ENCODE results near the gene RRAGB. TPM values are rescaled to one million over a fixed set of nuclear protein-coding genes. Genes with fewer than 3 reads are reported as not detected.
"Not testable (repeated sequence)": the region's sequence is repeated elsewhere in the genome, so short reads cannot be mapped to it uniquely, and the experiment has no call there.

Gene RRAGB
- total RNA-seq, 1 experiment from 2014 or later, result 23.3 TPM

DNA sequence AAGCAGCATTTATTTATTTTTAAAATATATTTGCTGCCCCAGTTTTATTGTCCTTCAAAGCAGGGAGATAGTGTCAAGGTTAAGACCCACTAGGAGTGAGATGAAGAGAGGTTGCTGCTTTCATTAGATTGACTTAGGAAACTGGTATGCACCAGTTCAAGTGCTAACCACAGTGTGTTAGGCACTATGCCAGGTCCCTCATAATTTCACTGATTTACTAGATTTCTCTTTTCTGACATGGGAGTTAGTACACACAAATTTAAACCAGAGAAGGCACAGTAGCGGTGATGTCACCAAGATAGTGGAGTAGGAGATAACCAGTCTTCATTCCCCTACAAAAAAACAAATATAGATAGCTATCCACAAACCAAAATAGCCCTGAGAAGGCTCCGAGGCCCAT, 14.3 kb downstream of the RRAGB start:
- Histone ChIP-seq H3K36me3 (ENCODE audit: low read depth) (peaks cover 6% of the 10 kb centered on the region), H3K4me1 (replicated peaks; ENCODE audit: insufficient read depth) (no peaks in the 10 kb centered on the region), H3K9me3 (ENCODE audit: insufficient read depth, low read depth) (no peaks in the 10 kb centered on the region), H3K9me2 (ENCODE audit: insufficient read depth) (no peaks in the 10 kb centered on the region), H3K79me2 (ENCODE audit: low read depth) (no peaks in the 10 kb centered on the region), H3K27ac (no peak overlapping the region), H3K27me3 (ENCODE audit: insufficient read depth, low read depth) (no peaks in the 10 kb centered on the region), H2AFZ (no peak overlapping the region), H4K20me1 (ENCODE audit: insufficient read depth) (no peaks in the 10 kb centered on the region), H3K4me3 (no peak overlapping the region), H3K4me2 (no peak overlapping the region), H3F3A (ENCODE audit: insufficient read depth, low read depth) (no peaks in the 10 kb centered on the region)
- ChIA-PET POLR2A (ENCODE audit: unreplicated experiment) (interaction anchor here (0.5 kb wide), 1 partner anchor 539 kb away, joined by 4 read pairs; no protein-coding TSS in a partner anchor), CTCF (no interaction called here)
- TF ChIP-seq, protein P1, sequence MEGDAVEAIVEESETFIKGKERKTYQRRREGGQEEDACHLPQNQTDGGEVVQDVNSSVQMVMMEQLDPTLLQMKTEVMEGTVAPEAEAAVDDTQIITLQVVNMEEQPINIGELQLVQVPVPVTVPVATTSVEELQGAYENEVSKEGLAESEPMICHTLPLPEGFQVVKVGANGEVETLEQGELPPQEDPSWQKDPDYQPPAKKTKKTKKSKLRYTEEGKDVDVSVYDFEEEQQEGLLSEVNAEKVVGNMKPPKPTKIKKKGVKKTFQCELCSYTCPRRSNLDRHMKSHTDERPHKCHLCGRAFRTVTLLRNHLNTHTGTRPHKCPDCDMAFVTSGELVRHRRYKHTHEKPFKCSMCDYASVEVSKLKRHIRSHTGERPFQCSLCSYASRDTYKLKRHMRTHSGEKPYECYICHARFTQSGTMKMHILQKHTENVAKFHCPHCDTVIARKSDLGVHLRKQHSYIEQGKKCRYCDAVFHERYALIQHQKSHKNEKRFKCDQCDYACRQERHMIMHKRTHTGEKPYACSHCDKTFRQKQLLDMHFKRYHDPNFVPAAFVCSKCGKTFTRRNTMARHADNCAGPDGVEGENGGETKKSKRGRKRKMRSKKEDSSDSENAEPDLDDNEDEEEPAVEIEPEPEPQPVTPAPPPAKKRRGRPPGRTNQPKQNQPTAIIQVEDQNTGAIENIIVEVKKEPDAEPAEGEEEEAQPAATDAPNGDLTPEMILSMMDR (conservative IDR thresholded peaks at IDR 0.05), result no peak
- no peak for TF ChIP-seq EZH2 (IDR thresholded peaks at IDR 0.05; ENCODE audit: low read depth)
- DNase-seq, result no peak
- intact Hi-C loops (cut with micrococcal nuclease; ENCODE audit: unreplicated experiment), result no loop called here
- no TSS peak for BruUV-seq (replicated peaks)

DNA sequence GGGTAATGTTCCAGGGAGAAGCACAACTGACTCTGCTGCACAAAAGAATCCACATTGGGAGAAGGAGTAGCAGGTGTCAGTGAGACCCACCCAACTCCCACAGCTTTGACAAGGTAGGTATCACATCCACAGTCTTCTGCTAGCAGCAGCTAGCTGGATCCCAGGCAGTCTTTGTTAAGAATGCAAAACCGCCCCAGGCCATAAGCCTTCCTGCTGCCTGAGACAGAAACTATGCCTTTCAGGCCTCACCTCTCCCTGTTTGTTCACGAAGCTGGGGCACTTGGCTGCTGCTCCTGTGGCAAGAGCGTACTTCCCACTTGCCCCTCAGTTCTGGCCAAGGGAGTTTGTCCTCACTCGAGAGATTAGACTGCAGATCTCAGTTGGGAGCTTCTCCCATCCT, 21.4 kb downstream of the RRAGB start:
- H3K27ac ChIP-seq, result no peak overlapping the region
- no peaks in the 10 kb centered on the region for H3K4me1 ChIP-seq (replicated peaks; ENCODE audit: insufficient read depth)
- no TSS peak for BruUV-seq (replicated peaks)
- peaks cover 6% of the 10 kb centered on the region; the same call in 1 of the 2 replicates for H3K36me3 ChIP-seq (ENCODE audit: low read depth)
- H3K9me2 ChIP-seq (ENCODE audit: insufficient read depth), result no peaks in the 10 kb centered on the region
- TF ChIP-seq, protein P1 (conservative IDR thresholded peaks at IDR 0.05), result no peak
- no peak for TF ChIP-seq EZH2 (IDR thresholded peaks at IDR 0.05; ENCODE audit: low read depth)
- H3K79me2 ChIP-seq (ENCODE audit: low read depth), result no peaks in the 10 kb centered on the region
- intact Hi-C loops (cut with micrococcal nuclease; ENCODE audit: unreplicated experiment), result no loop called here
- no peaks in the 10 kb centered on the region for H3F3A ChIP-seq (ENCODE audit: insufficient read depth, low read depth)
- DNase-seq, result no peak
- no peaks in the 10 kb centered on the region for H4K20me1 ChIP-seq (ENCODE audit: insufficient read depth)
- no peaks in the 10 kb centered on the region for H3K9me3 ChIP-seq (ENCODE audit: insufficient read depth, low read depth)
- no peak overlapping the region for H2AFZ ChIP-seq
- POLR2A ChIA-PET (ENCODE audit: unreplicated experiment), result no interaction called here
- no peak overlapping the region for H3K4me3 ChIP-seq
- no peak overlapping the region for H3K4me2 ChIP-seq
- CTCF ChIA-PET, result no interaction called here
- no peaks in the 10 kb centered on the region for H3K27me3 ChIP-seq (ENCODE audit: insufficient read depth, low read depth)

DNA sequence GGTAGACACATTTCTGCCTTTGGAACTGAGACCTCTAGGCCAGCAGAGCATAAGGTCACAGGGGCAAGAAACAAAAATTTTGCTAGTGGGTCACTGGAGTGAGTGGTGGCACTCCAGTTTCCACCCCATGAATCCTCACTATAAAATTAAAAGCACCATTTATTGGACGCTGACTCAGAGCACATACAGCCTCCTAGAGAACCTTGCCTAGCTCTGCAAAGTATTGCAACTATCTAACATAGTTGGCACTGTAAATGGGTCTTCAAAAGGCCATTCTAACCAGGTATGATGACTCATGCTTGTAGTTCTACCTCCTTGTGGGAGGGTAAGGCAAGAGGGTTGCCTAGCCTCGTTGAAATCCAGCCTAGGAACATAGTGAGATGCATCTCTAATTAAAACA, 25.1 kb downstream of the RRAGB start:
- no peak overlapping the region for H3K4me2 ChIP-seq
- no peaks in the 10 kb centered on the region for H3K27me3 ChIP-seq (ENCODE audit: insufficient read depth, low read depth)
- no peaks in the 10 kb centered on the region for H3K36me3 ChIP-seq (ENCODE audit: low read depth)
- no peaks in the 10 kb centered on the region for H3K79me2 ChIP-seq (ENCODE audit: low read depth)
- H3K9me3 ChIP-seq (ENCODE audit: insufficient read depth, low read depth), result no peaks in the 10 kb centered on the region
- no peaks in the 10 kb centered on the region for H3K4me1 ChIP-seq (replicated peaks; ENCODE audit: insufficient read depth)
- no peak overlapping the region for H3K4me3 ChIP-seq
- no TSS peak for BruUV-seq (replicated peaks)
- H3F3A ChIP-seq (ENCODE audit: insufficient read depth, low read depth), result no peaks in the 10 kb centered on the region
- H2AFZ ChIP-seq, result no peak overlapping the region
- ChIA-PET POLR2A (ENCODE audit: unreplicated experiment) (no interaction called here), CTCF (no interaction called here)
- no peak overlapping the region for H3K27ac ChIP-seq
- H4K20me1 ChIP-seq (ENCODE audit: insufficient read depth), result no peaks in the 10 kb centered on the region
- TF ChIP-seq EZH2 (IDR thresholded peaks at IDR 0.05; ENCODE audit: low read depth), result no peak
- TF ChIP-seq, protein P1 (conservative IDR thresholded peaks at IDR 0.05), result no peak
- no peaks in the 10 kb centered on the region for H3K9me2 ChIP-seq (ENCODE audit: insufficient read depth)
- intact Hi-C loops (cut with micrococcal nuclease; ENCODE audit: unreplicated experiment), result no loop called here
- peak in 1 of 2 experiments; percentile 49 for DNase-seq

DNA sequence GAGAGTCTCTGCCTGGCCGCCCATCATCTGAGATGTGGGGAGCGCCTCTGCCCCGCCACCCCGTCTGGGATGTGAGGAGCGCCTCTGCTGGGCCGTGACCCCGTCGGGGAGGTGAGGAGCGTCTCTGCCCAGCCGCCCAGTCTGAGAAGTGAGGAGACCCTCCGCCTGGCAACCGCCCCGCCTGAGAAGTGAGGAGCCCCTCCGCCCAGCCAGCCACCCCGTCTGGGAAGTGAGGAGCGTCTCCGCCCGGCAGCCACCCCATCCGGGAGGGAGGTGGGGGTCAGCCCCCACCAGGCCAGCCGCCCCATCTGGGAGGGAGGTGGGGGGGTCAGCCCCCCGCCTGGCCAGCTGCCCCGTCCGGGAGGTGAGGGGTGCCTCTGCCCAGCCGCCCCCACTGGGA, 30.9 kb downstream of the RRAGB start:
- BruUV-seq (replicated peaks); H3K4me1 ChIP-seq (replicated peaks; ENCODE audit: insufficient read depth); H3K27ac ChIP-seq; H3K4me3 ChIP-seq; H3K79me2 ChIP-seq (ENCODE audit: low read depth); H3K4me2 ChIP-seq; H3K27me3 ChIP-seq (ENCODE audit: insufficient read depth, low read depth); H4K20me1 ChIP-seq (ENCODE audit: insufficient read depth); H3K9me3 ChIP-seq (ENCODE audit: insufficient read depth, low read depth); DNase-seq; intact Hi-C loops (cut with micrococcal nuclease; ENCODE audit: unreplicated experiment); H3K9me2 ChIP-seq (ENCODE audit: insufficient read depth); H3K36me3 ChIP-seq (ENCODE audit: low read depth); CTCF ChIA-PET; H3F3A ChIP-seq (ENCODE audit: insufficient read depth, low read depth); POLR2A ChIA-PET (ENCODE audit: unreplicated experiment); H2AFZ ChIP-seq: not testable (repeated sequence)
